GM19023 (cell line): Measurements from ENCODE around the gene CYP2A6.
"Not testable (repeated sequence)": the region's sequence is repeated elsewhere in the genome, so short reads cannot be mapped to it uniquely, and the experiment has no call there.

Experiments
- ATAC-seq: cut with Tn5 transposase; IDR thresholded peaks from one replicate; pipeline ENCODE4 v1.9.1; 2021; ENCODE audit warnings: mild to moderate bottlenecking, moderate library complexity; ENCODE audit not compliant: unreplicated experiment

The CYP2A6 gene

DNA sequence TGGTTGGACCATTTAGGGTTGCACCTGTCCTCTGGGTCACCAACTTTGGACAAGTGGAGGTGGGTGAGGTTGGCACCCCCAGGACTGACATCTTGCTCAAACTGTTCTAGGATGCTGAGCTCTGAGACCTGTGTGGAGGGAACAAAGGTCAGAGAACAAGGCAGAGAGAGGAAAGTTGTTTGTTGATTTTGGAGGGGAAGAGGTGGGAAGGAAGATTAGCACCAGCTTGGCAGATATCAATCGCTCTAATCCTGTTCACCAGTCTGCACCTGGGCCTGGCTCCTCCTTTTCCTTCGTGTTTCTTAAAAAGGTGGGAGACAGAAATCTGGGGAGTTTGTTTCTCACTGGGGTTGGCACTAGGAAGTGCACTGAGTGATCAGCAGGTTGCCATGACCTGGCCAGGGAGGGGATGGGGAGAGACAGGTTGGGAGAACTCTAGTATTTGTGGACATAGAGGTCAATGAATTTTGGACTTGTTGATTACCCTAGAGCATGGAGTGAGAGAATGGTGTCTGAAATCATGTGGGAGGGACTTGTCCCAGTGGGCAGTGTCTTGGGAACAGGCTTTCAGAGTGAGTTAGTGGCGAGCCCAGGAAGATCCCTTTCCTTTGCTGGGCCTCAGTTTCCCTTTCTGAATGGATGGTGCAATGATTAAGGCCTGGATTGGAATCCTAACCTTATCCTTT is 2.4 kb upstream of the CYP2A6 start:
- not testable (repeated sequence) for ATAC-seq

DNA sequence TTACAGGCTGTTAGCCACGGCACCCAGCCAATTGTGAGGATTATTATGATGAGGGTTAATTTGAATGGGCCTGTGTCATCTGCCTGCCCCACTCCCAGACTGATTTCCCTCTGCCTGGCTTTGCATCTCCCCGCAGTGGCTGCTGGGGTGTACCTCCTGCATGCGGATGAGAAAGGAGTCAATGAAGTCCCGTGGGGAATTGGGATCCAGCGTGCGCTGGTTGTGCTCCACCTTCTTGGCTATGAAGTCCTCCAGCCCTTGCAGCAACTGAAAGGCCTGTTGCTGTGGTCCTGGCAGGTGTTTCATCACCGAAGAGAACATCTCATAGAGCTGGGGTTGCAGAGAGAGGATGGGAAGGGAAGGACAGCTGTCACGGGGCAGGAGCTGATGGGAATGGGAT is 3.5 kb downstream of the CYP2A6 start:
- not testable (repeated sequence) for ATAC-seq

DNA sequence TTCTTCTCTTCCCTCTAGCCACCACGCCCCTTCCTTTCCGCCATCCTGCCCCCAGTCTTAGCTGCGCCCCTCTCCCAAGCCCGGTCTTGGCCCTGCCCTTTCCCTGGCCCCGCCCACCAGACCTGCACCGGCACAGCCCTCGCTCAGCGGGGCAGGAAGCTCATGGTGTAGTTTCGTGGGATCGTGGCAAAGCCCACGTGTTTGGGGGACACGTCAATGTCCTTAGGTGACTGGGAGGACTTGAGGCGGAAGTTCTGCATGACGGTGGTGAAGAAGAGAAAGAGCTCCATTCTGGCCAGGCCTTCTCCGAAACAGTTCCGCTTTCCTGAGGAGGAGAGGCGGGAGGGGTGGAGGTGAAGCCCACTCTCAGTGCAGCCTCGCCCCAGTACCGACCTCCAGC is 6.6 kb downstream of the CYP2A6 start:
- not testable (repeated sequence) for ATAC-seq

DNA sequence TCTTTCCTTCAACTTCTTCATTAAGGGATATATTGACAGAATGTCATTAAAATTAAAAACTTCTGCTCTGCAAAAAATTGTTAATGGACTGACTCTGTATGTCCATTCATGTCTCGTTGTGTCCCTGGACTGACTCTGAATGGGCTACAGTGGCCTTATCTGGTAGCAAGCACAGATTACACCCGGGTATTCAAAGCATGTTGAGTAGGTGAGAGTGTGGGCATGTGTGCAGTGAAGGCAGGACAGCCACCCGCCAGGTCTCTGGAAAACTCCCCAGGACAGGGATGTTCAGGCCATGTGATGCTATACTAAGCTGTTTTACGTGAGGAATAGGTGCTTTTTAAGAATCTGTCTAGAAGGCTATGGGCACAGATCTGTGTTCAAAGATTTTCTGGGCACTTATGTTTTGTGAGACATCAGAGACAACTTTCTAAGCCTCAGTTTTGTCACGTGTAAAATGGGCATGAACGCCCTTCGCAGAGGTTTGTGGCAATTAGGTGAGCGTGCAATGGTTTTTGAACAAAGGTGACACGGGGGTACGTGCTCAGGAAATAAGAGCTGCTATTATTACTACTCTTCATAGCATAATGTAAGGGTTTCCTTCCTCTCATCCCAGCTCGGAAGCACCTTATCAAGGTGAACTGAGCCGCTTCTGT is 7.1 kb downstream of the CYP2A6 start:
- ATAC-seq = not testable (repeated sequence)

DNA sequence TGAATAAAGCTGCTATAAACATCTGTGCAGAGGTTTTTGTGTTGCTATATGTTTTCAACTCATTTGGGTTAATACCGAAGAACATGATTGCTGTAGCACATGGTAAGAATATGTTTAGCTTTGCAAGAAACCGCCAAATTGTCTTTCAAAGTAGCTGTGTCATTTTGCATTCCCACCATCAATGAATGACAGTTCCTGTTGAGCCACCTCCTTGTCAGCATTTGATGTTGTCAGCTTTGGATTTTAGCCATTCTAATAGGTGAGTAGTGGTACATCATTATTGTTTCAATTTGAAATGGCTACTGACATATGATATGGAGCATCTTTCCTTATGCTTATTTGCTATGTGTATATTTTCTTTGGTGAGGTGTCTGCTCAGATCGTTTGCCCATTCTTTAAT is 8.2 kb downstream of the CYP2A6 start:
- not testable (repeated sequence) for ATAC-seq

DNA sequence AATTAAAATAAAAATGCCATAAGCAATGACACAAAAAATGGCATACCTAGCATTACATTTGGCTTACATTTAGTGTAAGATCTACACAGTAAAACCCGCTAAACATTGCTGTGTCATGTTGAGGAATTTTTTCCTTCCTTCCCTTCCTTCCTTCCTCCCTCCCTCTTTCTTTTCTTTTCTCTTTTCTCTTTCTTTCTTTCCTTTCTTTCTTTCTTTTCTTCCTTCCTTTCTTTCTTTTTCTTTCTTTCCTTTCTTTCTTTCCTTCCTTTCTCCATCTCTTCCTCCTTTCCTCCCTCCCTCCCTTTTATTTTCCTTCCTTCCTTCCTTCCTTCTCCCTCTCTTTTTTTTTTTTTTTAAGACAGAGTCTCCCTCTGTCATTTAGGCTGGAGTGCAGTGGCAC is 11.8 kb downstream of the CYP2A6 start:
- not testable (repeated sequence) for ATAC-seq

DNA sequence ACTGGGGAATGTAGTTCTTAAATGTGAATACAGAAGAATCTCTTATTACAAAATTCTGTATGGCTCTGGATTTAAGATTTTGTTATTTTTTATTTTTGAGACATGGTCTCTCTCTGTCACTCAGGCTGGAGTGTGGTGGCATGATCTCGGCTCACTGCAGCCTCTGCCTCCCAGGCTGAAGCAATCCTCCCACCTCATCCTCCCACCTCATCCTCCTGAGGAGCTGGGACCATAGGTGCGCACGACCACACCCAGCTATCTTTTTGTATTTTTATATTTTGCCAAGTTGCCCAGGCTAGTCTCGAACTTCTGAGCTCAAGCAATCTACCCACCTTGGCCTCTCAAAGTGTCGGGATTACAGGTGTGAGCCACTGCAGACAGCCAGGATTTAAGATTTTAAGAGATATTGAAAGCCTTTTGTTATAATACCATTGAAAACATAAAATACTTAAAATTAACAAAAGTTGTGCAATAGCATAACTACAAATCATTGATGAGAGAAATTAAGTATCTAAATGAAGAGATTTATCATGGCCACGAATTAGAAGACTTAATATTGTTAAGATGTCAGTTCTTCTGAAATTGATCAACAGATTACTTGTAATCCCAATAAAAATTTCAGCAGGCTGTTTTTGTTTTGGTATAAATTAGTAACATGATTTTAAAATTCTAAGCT is 13.4 kb downstream of the CYP2A6 start:
- ATAC-seq = no peak

DNA sequence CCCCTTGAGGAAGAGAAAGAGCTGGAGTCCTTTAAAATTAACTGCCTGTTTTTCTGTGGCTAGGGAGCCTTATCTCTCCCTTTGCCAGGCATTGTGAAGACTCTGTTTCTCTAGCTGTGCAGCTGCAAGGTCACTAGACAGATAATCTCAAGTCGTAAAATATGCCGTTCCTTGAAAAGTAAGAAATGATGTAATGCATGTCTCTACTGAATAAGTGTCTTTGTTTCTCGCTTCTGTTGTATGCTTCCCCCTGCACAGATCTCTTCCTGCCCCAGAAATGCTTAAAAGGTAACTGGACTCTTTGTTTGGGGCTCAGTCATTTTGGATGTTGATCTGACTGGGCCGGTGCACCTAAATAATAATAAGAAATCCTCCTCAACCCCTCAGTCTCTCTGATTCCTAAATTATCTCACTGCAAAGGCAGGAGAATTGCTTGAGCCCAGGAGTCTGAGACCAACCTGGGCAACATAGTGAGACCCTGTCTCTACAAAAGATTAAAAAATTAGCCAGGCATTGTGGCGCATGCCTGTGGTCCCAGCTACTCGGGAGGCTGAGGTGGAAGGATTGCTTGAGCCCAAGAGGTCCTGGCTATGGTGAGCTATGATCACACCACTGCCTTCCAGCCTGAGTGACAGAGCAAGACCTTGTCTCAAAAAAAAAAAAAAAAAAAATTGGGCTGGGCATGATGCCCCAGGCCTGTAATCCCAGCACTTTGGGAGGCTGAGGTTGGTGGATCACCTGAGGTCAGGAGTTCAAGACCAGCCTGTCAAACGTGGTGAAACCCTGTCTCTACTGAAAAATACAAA is 16.3 kb downstream of the CYP2A6 start:
- ATAC-seq = not testable (repeated sequence)

DNA sequence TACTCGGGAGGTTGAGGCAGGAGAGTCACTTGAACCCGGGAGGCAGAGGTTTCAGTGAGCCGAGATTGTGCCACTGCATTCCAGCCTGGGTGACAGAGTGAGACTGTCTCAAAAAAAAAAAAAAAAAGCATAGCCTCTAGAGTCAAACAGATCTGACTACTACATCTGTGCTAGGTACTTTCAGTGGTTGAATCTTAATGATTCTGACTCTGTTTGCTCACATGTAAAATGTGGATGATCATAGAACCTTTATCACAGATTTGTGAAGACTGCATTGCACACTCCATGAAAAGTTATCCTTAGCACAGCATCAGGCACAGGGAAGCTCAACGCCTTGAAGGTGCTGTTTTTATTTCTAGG is 17.8 kb downstream of the CYP2A6 start:
- ATAC-seq = not testable (repeated sequence)

DNA sequence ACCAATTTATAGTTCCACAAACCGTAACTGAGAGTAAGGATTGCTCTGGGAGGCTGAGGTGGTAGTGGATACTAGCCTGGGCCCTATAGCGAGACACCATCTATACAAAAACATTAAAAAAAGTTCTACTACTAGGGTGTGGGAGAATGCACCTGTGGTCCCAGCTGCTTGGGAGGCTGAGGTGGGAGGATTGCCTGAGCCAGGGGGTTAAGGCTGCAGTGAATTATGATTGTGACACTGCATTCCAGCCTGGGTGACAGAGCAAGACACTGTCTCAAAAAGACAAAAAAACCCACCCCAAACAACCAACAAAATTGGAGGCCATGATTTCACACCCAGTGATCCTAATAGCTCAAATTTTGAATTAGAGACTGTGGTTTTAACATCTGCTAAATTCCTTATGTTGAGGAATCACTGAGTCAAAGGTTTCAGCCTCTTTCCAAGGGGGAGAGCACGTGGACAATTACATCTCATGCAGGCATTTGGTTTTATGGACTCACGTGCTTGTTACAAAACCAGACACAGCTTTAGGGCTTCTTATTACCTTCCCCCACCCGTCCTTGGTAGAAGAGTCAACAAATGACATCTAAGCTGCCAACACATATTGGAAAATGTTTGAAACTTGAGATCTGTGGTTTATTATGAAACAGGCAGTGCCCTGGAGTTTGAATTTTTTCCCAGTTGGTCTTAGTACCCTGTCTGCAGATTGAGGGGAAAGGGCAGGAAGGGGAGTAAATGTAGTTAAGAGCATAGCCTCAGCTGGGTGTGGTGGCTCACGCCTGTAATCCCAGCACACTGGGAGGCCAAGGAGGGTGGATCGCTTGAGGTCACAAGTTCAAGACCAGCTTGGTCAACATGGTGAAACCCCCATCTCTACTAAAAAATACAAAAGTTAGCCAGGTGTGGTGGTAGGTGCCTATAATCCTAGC is 18.5 kb downstream of the CYP2A6 start:
- no peak for ATAC-seq

DNA sequence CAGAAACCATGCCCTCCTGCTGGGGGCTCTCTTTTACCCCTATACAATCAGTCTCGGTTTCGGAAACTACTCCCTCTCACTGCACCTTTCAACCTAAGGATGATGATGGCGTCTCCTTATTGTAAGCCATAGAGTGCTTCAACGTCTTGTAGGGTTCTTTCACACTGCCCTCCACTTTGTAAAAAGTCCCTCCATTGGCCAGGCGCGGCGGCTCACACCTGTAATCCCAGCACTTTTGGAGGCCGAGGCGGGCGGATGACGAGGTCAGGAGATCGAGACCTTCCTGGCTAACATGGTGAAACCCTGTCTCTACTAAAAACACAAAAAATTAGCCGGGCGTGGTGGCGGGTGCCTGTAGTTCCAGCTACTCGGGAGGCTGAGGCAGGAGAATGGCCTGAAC is 19.5 kb downstream of the CYP2A6 start:
- ATAC-seq = not testable (repeated sequence)

DNA sequence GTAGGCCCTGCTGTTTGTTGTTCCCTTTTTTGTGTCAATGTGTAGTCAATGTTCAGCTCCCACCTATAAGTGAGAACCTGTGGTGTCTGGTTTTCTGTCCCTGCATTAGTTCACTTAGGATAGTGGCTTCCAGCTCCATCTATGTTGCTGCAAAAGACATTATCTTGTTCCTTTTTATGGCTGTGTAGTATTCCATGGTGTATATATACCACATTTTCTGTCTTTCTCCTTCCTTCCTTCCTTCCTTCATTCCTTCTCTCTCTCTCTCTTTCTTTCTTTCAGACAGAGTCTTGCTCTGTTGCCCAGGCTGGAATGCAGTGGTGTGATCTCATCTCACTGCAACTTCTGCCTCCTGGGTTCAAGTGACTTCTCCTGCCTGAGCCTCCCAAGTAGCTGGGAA is 21.0 kb downstream of the CYP2A6 start:
- no peak for ATAC-seq

DNA sequence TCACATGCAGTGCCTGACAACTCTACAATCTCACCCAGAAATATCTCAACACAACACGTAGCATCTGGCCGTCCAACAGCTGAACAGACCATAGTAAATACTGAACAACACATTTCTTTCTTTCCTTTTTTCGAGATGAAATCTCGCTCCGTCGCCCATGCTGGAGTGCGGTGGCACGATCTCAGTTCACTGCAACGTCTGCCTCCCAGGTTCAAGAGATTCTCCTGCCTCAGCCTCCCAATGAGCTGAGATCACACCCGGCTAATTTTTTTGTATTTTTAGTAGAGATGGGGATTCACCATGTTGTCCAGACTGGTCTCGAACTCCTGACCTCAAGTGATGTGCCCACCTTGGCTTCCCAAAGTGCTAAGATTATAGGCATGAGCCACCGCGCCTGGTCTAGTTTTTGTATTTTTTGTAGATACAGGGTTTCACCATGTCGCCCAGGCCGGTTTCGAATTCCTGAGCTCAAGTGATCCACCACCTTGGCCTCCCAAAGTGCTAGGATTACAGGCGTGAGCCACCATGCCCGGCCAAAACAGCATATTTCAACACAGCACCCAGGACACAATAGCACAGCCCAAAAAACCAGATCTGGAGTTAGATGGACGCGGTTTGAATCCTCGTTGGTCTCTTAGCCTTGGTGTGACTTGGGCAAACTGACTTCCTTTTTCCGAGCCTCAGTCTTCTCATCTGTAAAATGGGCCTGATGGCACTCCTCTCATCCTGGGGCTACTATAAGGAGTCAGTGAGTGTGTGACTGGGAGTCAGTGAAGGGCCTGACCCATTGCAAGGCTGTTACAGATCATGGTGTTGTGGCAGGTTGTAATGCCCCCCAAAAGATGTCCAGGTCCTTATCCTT is 22.6 kb downstream of the CYP2A6 start:
- ATAC-seq = no peak

DNA sequence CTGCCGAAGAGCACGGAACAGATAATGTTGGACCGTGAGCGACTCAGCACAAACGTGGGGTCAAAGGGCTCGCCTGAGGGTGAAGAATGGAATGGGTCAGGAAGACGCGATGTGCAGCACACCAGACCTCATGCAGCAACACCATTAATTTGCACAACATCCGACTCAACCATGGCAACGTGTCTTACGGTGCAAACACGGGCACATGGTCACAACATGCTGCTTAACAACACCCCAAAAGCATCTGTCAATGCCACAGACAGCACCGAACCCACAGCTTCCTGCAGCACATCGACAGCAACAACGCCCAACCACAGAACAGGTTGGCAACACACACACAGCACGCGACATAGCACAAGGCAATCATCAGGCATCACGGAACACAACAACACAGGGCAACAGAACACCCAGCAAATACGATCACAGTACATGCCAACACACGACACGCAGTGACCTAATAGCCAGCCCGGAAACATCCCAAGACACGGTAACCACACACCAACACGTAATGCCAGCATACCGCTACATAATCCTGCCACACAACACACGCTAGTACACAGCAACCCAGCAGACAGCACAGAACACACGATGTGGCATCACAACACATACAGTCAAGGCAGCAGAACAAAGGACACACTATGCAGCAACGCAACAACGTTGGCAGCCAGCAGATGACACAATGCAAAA is 23.4 kb downstream of the CYP2A6 start:
- not testable (repeated sequence) for ATAC-seq

DNA sequence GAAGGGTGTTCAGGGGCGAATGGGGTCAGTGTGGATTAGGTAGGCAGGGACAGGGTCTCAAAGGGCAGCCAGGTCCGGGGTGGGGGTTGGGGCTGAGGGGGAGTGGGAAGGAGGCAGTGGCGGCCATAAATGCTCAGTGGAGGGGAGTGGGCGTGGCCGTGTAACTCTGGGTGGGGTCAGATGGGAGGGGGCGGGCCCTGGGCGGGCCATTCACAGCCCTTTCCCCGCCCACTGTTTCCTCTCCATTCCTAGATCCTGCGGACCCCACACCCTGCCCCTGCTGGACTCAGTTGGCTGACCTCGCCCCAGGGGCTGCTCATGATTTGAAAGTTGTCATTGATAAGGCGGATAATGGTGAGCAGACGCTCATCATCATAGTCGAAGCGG is 23.9 kb downstream of the CYP2A6 start:
- ATAC-seq = not testable (repeated sequence)

DNA sequence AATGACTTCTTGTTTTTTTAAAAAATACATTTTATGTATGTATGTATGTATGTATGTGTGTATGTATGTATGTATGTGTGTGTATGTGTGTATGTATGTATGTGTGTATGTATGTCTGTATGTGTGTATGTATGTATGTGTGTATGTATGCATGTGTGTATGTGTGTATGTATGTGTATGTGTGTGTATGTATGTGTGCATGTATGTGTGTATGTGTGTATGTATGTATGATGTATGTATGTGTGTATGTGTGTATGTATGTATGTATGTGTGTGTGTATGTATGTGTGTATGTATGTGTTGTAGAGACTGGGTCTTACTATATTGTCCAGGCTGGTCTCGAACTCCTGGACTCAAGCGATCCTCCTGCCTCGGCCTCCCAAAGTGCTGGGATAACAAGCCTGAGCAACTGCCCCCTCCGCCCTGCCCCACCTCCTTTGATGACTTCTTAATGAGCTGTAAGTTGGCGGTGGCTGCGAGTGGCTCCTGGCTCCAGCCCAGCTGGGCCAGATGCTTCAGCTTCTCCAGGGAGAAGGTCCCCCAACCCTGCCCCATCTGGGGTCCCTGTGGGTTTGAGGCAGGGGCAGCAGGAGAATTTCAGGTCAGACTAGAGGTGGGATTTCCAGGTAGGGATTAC is 24.7 kb downstream of the CYP2A6 start:
- not testable (repeated sequence) for ATAC-seq

DNA sequence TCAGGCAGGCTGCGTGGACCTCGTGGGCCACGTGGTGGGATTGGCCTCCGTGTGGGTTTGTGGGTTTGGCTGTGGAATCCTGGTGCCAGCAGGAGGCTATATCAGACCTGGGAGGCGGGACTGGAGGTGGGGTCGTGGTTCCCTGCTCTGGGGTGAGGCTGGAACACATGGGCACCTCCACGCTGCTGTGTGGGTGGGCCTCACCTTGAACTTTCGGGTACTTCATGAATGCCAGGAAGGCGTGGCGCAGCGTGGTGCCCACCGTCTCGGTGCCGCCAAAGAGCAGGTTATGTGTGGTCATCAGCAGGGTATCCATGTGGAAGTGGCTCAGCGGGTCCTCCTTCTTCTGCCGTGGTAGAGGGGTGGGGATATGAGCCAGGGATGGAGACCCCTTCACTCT is 25.3 kb downstream of the CYP2A6 start:
- ATAC-seq = not testable (repeated sequence)
